Liver (tissue), 9 donors: ENCODE data around the gene DOK6. TPM values are rescaled to one million over a fixed set of nuclear protein-coding genes. Genes with fewer than 3 reads are reported as not detected.

Experiments
- DNase-seq: peaks from one replicate; pipeline ENCODE4 v3.0.0-alpha.2; 2017; ENCODE audit warnings: low spot score
- H3K27ac ChIP-seq, 2 donors: one replicate each; pipeline ENCODE4 v1.7.0; 2013; ENCODE audit warnings: inconsistent platforms in 2 of 2, low read length in 2 of 2, control low read depth in 1 of 2, low read depth in 1 of 2, mild to moderate bottlenecking in 1 of 2
- H3K27me3 ChIP-seq, 4 donors: one replicate each; pipeline versions ENCODE4 v1.6.1 to v1.7.0; 2013; ENCODE audit warnings: low read length in 3 of 4, inconsistent platforms in 1 of 4, mild to moderate bottlenecking in 1 of 4, moderate library complexity in 1 of 4; ENCODE audit not compliant: control insufficient read depth in 4 of 4, insufficient read depth in 4 of 4
- H3K36me3 ChIP-seq, 4 donors: one replicate each; pipeline versions ENCODE4 v1.6.1 to v1.7.0; 2013; ENCODE audit warnings: low read length in 3 of 4, mild to moderate bottlenecking in 3 of 4, low read depth in 1 of 4, moderate library complexity in 1 of 4; ENCODE audit not compliant: control insufficient read depth in 4 of 4, insufficient read depth in 3 of 4
- H3K4me1 ChIP-seq, 4 donors: one replicate each; pipeline versions ENCODE4 v1.6.1 to v1.7.0; 2013; ENCODE audit warnings: low read length in 3 of 4, mild to moderate bottlenecking in 3 of 4, moderate library complexity in 1 of 4; ENCODE audit not compliant: control insufficient read depth in 4 of 4, insufficient read depth in 4 of 4
- H3K4me3 ChIP-seq, 3 donors: one replicate each; pipeline versions ENCODE4 v1.6.1 to v1.7.0; 2013; ENCODE audit warnings: low read length in 3 of 3, control low read depth in 1 of 3, low read depth in 1 of 3, mild to moderate bottlenecking in 1 of 3
- H3K9ac ChIP-seq, 2 donors: one replicate each; pipeline ENCODE4 v1.7.0; 2013; ENCODE audit warnings: low read length in 2 of 2, mild to moderate bottlenecking in 2 of 2, moderate library complexity in 2 of 2, control low read depth in 1 of 2, low read depth in 1 of 2
- H3K9me3 ChIP-seq, 4 donors: one replicate each; pipeline versions ENCODE4 v1.6.1 to v1.7.0; 2013; ENCODE audit warnings: low read length in 3 of 4; ENCODE audit not compliant: control insufficient read depth in 4 of 4
- ATF3 ChIP-seq: IDR thresholded peaks from 2 replicates; pipeline ENCODE4 v1.6.1; 2016; ENCODE audit warnings: antibody characterized with exemption
- CTCF ChIP-seq: fragments of 150-350 bp; IDR thresholded peaks from 2 replicates; pipeline ENCODE4 v1.5.1; 2017; ENCODE audit warnings: improper control_type of control experiment, low read depth, low read length; ENCODE audit not compliant: missing input control
- EGR1 ChIP-seq, 2 donors: IDR thresholded peaks; 2 replicates each; pipeline ENCODE4 v1.6.1; 2016 to 2018; ENCODE audit warnings: antibody characterized with exemption in 2 of 2, low read depth in 2 of 2
- FOXA1 ChIP-seq: IDR thresholded peaks from 2 replicates; pipeline ENCODE4 v1.6.1; 2016; ENCODE audit warnings: antibody characterized with exemption
- FOXA2 ChIP-seq: IDR thresholded peaks from 2 replicates; pipeline ENCODE4 v1.6.1; 2016; ENCODE audit warnings: antibody characterized with exemption
- GABPA ChIP-seq, 2 donors: IDR thresholded peaks in 1 of 2; conservative IDR thresholded peaks in 1 of 2; 2 replicates each; pipeline ENCODE4 v1.6.1; 2016; ENCODE audit warnings: antibody characterized with exemption in 2 of 2, mild to moderate bottlenecking in 1 of 2, moderate library complexity in 1 of 2
- HNF4A ChIP-seq, 2 donors: conservative IDR thresholded peaks; 2 replicates each; pipeline ENCODE4 v1.6.1; 2016; ENCODE audit warnings: antibody characterized with exemption in 2 of 2, mild to moderate bottlenecking in 2 of 2
- HNF4G ChIP-seq: IDR thresholded peaks from 2 replicates; pipeline ENCODE4 v1.6.1; 2016; ENCODE audit warnings: antibody characterized with exemption
- JUND ChIP-seq, 2 donors: IDR thresholded peaks; 2 replicates each; pipeline ENCODE4 v1.6.1; 2016; ENCODE audit warnings: antibody characterized with exemption in 2 of 2
- MAX ChIP-seq: IDR thresholded peaks from 2 replicates; pipeline ENCODE4 v1.6.1; 2016; ENCODE audit warnings: antibody characterized with exemption
- NR2F2 ChIP-seq: IDR thresholded peaks from 2 replicates; pipeline ENCODE4 v1.6.1; 2016; ENCODE audit warnings: antibody characterized with exemption
- RAD21 ChIP-seq, 2 donors: IDR thresholded peaks; 2 replicates each; pipeline ENCODE4 v1.6.1; 2016; ENCODE audit warnings: antibody characterized with exemption in 2 of 2, mild to moderate bottlenecking in 2 of 2
- REST ChIP-seq: IDR thresholded peaks from 2 replicates; pipeline ENCODE4 v1.6.1; 2016; ENCODE audit warnings: antibody characterized with exemption, mild to moderate bottlenecking
- RXRA ChIP-seq, 2 donors: IDR thresholded peaks; 2 replicates each; pipeline ENCODE4 v1.6.1; 2017 to 2018; ENCODE audit warnings: antibody characterized with exemption in 2 of 2, mild to moderate bottlenecking in 1 of 2
- SP1 ChIP-seq: IDR thresholded peaks from 2 replicates; pipeline ENCODE4 v1.6.1; 2018; ENCODE audit warnings: antibody characterized with exemption, mild to moderate bottlenecking
- TAF1 ChIP-seq: conservative IDR thresholded peaks from 2 replicates; pipeline ENCODE4 v1.6.1; 2016; ENCODE audit warnings: antibody characterized with exemption, mild to moderate bottlenecking
- YY1 ChIP-seq: IDR thresholded peaks from 2 replicates; pipeline ENCODE4 v1.6.1; 2016; ENCODE audit warnings: antibody characterized with exemption, mild to moderate bottlenecking
- ZBTB33 ChIP-seq: IDR thresholded peaks from 2 replicates; pipeline ENCODE4 v1.6.1; 2016; ENCODE audit warnings: antibody characterized with exemption
- WGBS: extraction: QIAGEN DNeasy Blood & Tissue Kit; methylation state at CpG from one replicate; pipeline ENCODE4 v1.1.7; 2013; 5-methylcytosine and 5-hydroxymethylcytosine counted together
- polyA plus RNA-seq, 2 donors: library from polyadenylated mRNA; stranded (reverse) in 1 of 2; unstranded in 1 of 2; fragments of 200-250 nt in 1 of 2; fragments of >200 nt in 1 of 2; fragmentation: Nextera tagmentation in 1 of 2; extraction: Ambion mirVana in 1 of 2; gene quantifications; one replicate each; pipeline versions ENCODE4 v1.2.1 to v1.2.3, GENCODE V29; 2013 to 2015
- total RNA-seq, 2 donors: library from RNA; depleted of rRNA; stranded (reverse); fragments of >200 nt; gene quantifications; one replicate each; pipeline ENCODE4 v1.2.3, GENCODE V29; 2014
- donor health status: healthy.
- donor health status: healthy.
- donor health status: healthy.
- donor health status: healthy.
- donor health status: healthy.

Gene DOK6
- total and polyA plus RNA-seq, 4 donors: 0.08 to 1.1 (median 0.67) TPM

GRCh38 chr18:69574401-69574800, 173.7 kb downstream of the DOK6 start:
- no peaks in the 10 kb centered on the region for H3K27me3 ChIP-seq
- H3K4me3 ChIP-seq: no peak overlapping the region
- no peaks in the 10 kb centered on the region for H3K9me3 ChIP-seq
- no peaks in the 10 kb centered on the region for H3K36me3 ChIP-seq
- no peak overlapping the region for H3K27ac ChIP-seq
- DNase-seq: no peak
- no peaks in the 10 kb centered on the region for H3K4me1 ChIP-seq
- TF ChIP-seq CTCF (no peak), FOXA2 (no peak), FOXA1 (no peak), RXRA (IDR thresholded peaks at IDR 0.05) (no peak), EGR1 (IDR thresholded peaks at IDR 0.05; ENCODE audit: low read depth in 2 of 2) (no peak), HNF4A (conservative IDR thresholded peaks at IDR 0.05) (no peak), MAX (no peak), JUND (IDR thresholded peaks at IDR 0.05) (no peak), SP1 (no peak), NR2F2 (no peak), TAF1 (no peak), HNF4G (no peak), ATF3 (no peak), YY1 (no peak)
- 83% methylated on average over 2 of the region's 2 CpGs for WGBS
- H3K9ac ChIP-seq: no peak overlapping the region

- Histone ChIP-seq H3K27me3 (no peaks in the 10 kb centered on the region), H3K36me3 (no peaks in the 10 kb centered on the region), H3K9ac (no peak overlapping the region), H3K4me1 (no peaks in the 10 kb centered on the region), H3K27ac (no peak overlapping the region), H3K9me3 (no peaks in the 10 kb centered on the region), H3K4me3 (no peak overlapping the region)
- no peak for DNase-seq
- TF ChIP-seq ATF3 (no peak), REST (no peak), CTCF (no peak), GABPA (IDR thresholded peaks at IDR 0.05 in 1 of 2, conservative IDR thresholded peaks at IDR 0.05 in 1 of 2) (no peak), MAX (no peak), FOXA2 (no peak), YY1 (no peak), TAF1 (no peak), SP1 (no peak), RAD21 (IDR thresholded peaks at IDR 0.05) (no peak), FOXA1 (no peak), ZBTB33 (no peak)
- 62% methylated on average over 3 of the region's 3 CpGs for WGBS
Observed at GRCh38 chr18:69580107-69580506, 179.4 kb downstream of the DOK6 start.
